Subcutaneous adipose tissue (tissue), 4 donors: ENCODE measurements around the gene PKP1. TPM values are rescaled to one million over a fixed set of nuclear protein-coding genes. Genes with fewer than 3 reads are reported as not detected.

Source experiments
- CTCF ChIP-seq: fragments of 450-650 bp; IDR thresholded peaks from one replicate; pipeline ENCODE4 v1.5.1; 2016; ENCODE audit warnings: low read depth, mild to moderate bottlenecking, control low read depth, antibody characterized with exemption, moderate library complexity
- total RNA-seq, 4 donors: library from RNA; depleted of rRNA; stranded (reverse); fragments of >200 nt; gene quantifications; one replicate each; pipeline ENCODE4 v1.1.0, GENCODE V29; 2016

The PKP1 gene
- total RNA-seq, 4 donors from 2014 or later: 0.51 to 13.6 (median 6.2) TPM

- no peak for TF ChIP-seq CTCF
Measured at GRCh38 chr1:201354901-201355295, 71.6 kb downstream of the PKP1 start.

GRCh38 chr1:201355471-201355870 lies 72.2 kb downstream of the PKP1 start:
- no peak for TF ChIP-seq CTCF

- no peak for TF ChIP-seq CTCF
Measured at GRCh38 chr1:201356236-201356635, 72.9 kb downstream of the PKP1 start.

- no peak for TF ChIP-seq CTCF
Measured at GRCh38 chr1:201356701-201357100, 73.4 kb downstream of the PKP1 start.

- TF ChIP-seq CTCF: no peak
Measured at GRCh38 chr1:201357211-201357610, 73.9 kb downstream of the PKP1 start.

- no peak for TF ChIP-seq CTCF
Measured at GRCh38 chr1:201357636-201358348, 74.5 kb downstream of the PKP1 start.

GRCh38 chr1:201358596-201358995 lies 75.3 kb downstream of the PKP1 start:
- TF ChIP-seq CTCF: no peak
